ENCODE measurements around the gene ADAM10.

The ADAM10 gene

GRCh38 chr15:58749532-58750337, at the start of gene ADAM10:
TSS of gene ADAM10 (minus strand) at chr15:58749707. CDS start at chr15:58749534, 173 bp downstream.
- Histone ChIP-seq H3K27me3 (ENCODE audit: control insufficient read depth, insufficient read depth, low read length) (no peaks in the 10 kb centered on the region), H3K27ac (ENCODE audit: low read length) (no peak within 1 kb of the TSS), H3K4me1 (ENCODE audit: control insufficient read depth, insufficient read depth, low read length) (no peaks in the 10 kb centered on the region), H3K36me3 (ENCODE audit: control insufficient read depth, insufficient read depth, low read length) (no peaks in the 10 kb centered on the region), H3K4me3 (ENCODE audit: low read length) (peak within 1 kb of the TSS; percentile 80), H3K9me3 (ENCODE audit: control insufficient read depth, insufficient read depth, low read length) (no peaks in the 10 kb centered on the region)
- WGBS (ENCODE audit: insufficient coverage, insufficient read length): no CpG with 5 or more reads among the region's 62 CpGs
- peak; percentile 87 for DNase-seq (ENCODE audit: low read depth, low spot score)

- no peak overlapping the region for H3K4me3 ChIP-seq (ENCODE audit: low read length)
- no peak for DNase-seq (ENCODE audit: low read depth, low spot score)
- H3K27me3 ChIP-seq (ENCODE audit: control insufficient read depth, insufficient read depth, low read length): no peaks in the 10 kb centered on the region
- no peak overlapping the region for H3K27ac ChIP-seq (ENCODE audit: low read length)
- H3K4me1 ChIP-seq (ENCODE audit: control insufficient read depth, insufficient read depth, low read length): no peaks in the 10 kb centered on the region
- no peaks in the 10 kb centered on the region for H3K36me3 ChIP-seq (ENCODE audit: control insufficient read depth, insufficient read depth, low read length)
- no CpG with 5 or more reads among the region's 3 CpGs for WGBS (ENCODE audit: insufficient coverage, insufficient read length)
- H3K9me3 ChIP-seq (ENCODE audit: control insufficient read depth, insufficient read depth, low read length): no peaks in the 10 kb centered on the region
Measured at GRCh38 chr15:58797505-58797904, 48.0 kb upstream of the ADAM10 start.

- Histone ChIP-seq H3K27me3 (ENCODE audit: control insufficient read depth, insufficient read depth, low read length) (no peaks in the 10 kb centered on the region), H3K27ac (ENCODE audit: low read length) (no peak overlapping the region), H3K36me3 (ENCODE audit: control insufficient read depth, insufficient read depth, low read length) (no peaks in the 10 kb centered on the region), H3K4me1 (ENCODE audit: control insufficient read depth, insufficient read depth, low read length) (no peaks in the 10 kb centered on the region), H3K9me3 (ENCODE audit: control insufficient read depth, insufficient read depth, low read length) (no peaks in the 10 kb centered on the region), H3K4me3 (ENCODE audit: low read length) (no peak overlapping the region)
- WGBS (ENCODE audit: insufficient coverage, insufficient read length): 100% methylated on average over 1 of the region's 2 CpGs
- no peak for DNase-seq (ENCODE audit: low read depth, low spot score)
Measured at GRCh38 chr15:58795825-58796224, 46.3 kb upstream of the ADAM10 start.

- WGBS (ENCODE audit: insufficient coverage, insufficient read length): 100% methylated on average over 2 of the region's 6 CpGs
- no peaks in the 10 kb centered on the region for H3K4me1 ChIP-seq (ENCODE audit: control insufficient read depth, insufficient read depth, low read length)
- H3K9me3 ChIP-seq (ENCODE audit: control insufficient read depth, insufficient read depth, low read length): no peaks in the 10 kb centered on the region
- no peak for DNase-seq (ENCODE audit: low read depth, low spot score)
- no peaks in the 10 kb centered on the region; the same call in 1 of the 2 replicates for H3K36me3 ChIP-seq (ENCODE audit: control insufficient read depth, insufficient read depth, low read length)
- no peak overlapping the region for H3K27ac ChIP-seq (ENCODE audit: low read length)
- H3K4me3 ChIP-seq (ENCODE audit: low read length): no peak overlapping the region
- no peaks in the 10 kb centered on the region for H3K27me3 ChIP-seq (ENCODE audit: control insufficient read depth, insufficient read depth, low read length)
Measured at GRCh38 chr15:58793862-58794261, 44.4 kb upstream of the ADAM10 start.

GRCh38 chr15:58788056-58788710, 38.7 kb upstream of the ADAM10 start:
- Histone ChIP-seq H3K4me1 (ENCODE audit: control insufficient read depth, insufficient read depth, low read length) (no peaks in the 10 kb centered on the region), H3K9me3 (ENCODE audit: control insufficient read depth, insufficient read depth, low read length) (no peaks in the 10 kb centered on the region), H3K4me3 (ENCODE audit: low read length) (no peak overlapping the region), H3K36me3 (ENCODE audit: control insufficient read depth, insufficient read depth, low read length) (no peaks in the 10 kb centered on the region; the same call in 1 of the 2 replicates), H3K27ac (ENCODE audit: low read length) (no peak overlapping the region), H3K27me3 (ENCODE audit: control insufficient read depth, insufficient read depth, low read length) (no peaks in the 10 kb centered on the region)
- no peak for DNase-seq (ENCODE audit: low read depth, low spot score)
- no CpG with 5 or more reads among the region's 3 CpGs for WGBS (ENCODE audit: insufficient coverage, insufficient read length)

GRCh38 chr15:58785355-58785754, 35.8 kb upstream of the ADAM10 start:
- no peaks in the 10 kb centered on the region for H3K4me1 ChIP-seq (ENCODE audit: control insufficient read depth, insufficient read depth, low read length)
- no peak for DNase-seq (ENCODE audit: low read depth, low spot score)
- WGBS (ENCODE audit: insufficient coverage, insufficient read length): no CpG with 5 or more reads among the region's 6 CpGs
- H3K9me3 ChIP-seq (ENCODE audit: control insufficient read depth, insufficient read depth, low read length): no peaks in the 10 kb centered on the region
- no peak overlapping the region for H3K27ac ChIP-seq (ENCODE audit: low read length)
- no peaks in the 10 kb centered on the region for H3K27me3 ChIP-seq (ENCODE audit: control insufficient read depth, insufficient read depth, low read length)
- H3K36me3 ChIP-seq (ENCODE audit: control insufficient read depth, insufficient read depth, low read length): no peaks in the 10 kb centered on the region; the same call in 1 of the 2 replicates
- H3K4me3 ChIP-seq (ENCODE audit: low read length): no peak overlapping the region

- no peak overlapping the region for H3K4me3 ChIP-seq (ENCODE audit: low read length)
- no peak for DNase-seq (ENCODE audit: low read depth, low spot score)
- H3K27me3 ChIP-seq (ENCODE audit: control insufficient read depth, insufficient read depth, low read length): no peaks in the 10 kb centered on the region
- no peaks in the 10 kb centered on the region for H3K9me3 ChIP-seq (ENCODE audit: control insufficient read depth, insufficient read depth, low read length)
- WGBS (ENCODE audit: insufficient coverage, insufficient read length): no CpG with 5 or more reads among the region's 1 CpG
- no peaks in the 10 kb centered on the region for H3K36me3 ChIP-seq (ENCODE audit: control insufficient read depth, insufficient read depth, low read length)
- no peak overlapping the region for H3K27ac ChIP-seq (ENCODE audit: low read length)
- H3K4me1 ChIP-seq (ENCODE audit: control insufficient read depth, insufficient read depth, low read length): no peaks in the 10 kb centered on the region
Measured at GRCh38 chr15:58779554-58779953, 30.0 kb upstream of the ADAM10 start.

- no CpG with 5 or more reads among the region's 4 CpGs for WGBS (ENCODE audit: insufficient coverage, insufficient read length)
- no peak overlapping the region for H3K27ac ChIP-seq (ENCODE audit: low read length)
- H3K36me3 ChIP-seq (ENCODE audit: control insufficient read depth, insufficient read depth, low read length): no peaks in the 10 kb centered on the region
- no peaks in the 10 kb centered on the region for H3K9me3 ChIP-seq (ENCODE audit: control insufficient read depth, insufficient read depth, low read length)
- no peak overlapping the region for H3K4me3 ChIP-seq (ENCODE audit: low read length)
- DNase-seq (ENCODE audit: low read depth, low spot score): no peak
- H3K27me3 ChIP-seq (ENCODE audit: control insufficient read depth, insufficient read depth, low read length): no peaks in the 10 kb centered on the region
- no peaks in the 10 kb centered on the region for H3K4me1 ChIP-seq (ENCODE audit: control insufficient read depth, insufficient read depth, low read length)
Measured at GRCh38 chr15:58777107-58777506, 27.6 kb upstream of the ADAM10 start.

GRCh38 chr15:58775402-58775801, 25.9 kb upstream of the ADAM10 start:
- H3K4me3 ChIP-seq (ENCODE audit: low read length): no peak overlapping the region
- H3K4me1 ChIP-seq (ENCODE audit: control insufficient read depth, insufficient read depth, low read length): no peaks in the 10 kb centered on the region
- no peak overlapping the region for H3K27ac ChIP-seq (ENCODE audit: low read length)
- no peaks in the 10 kb centered on the region for H3K9me3 ChIP-seq (ENCODE audit: control insufficient read depth, insufficient read depth, low read length)
- no peaks in the 10 kb centered on the region for H3K36me3 ChIP-seq (ENCODE audit: control insufficient read depth, insufficient read depth, low read length)
- no peaks in the 10 kb centered on the region for H3K27me3 ChIP-seq (ENCODE audit: control insufficient read depth, insufficient read depth, low read length)
- WGBS (ENCODE audit: insufficient coverage, insufficient read length): no CpG with 5 or more reads among the region's 3 CpGs
- DNase-seq (ENCODE audit: low read depth, low spot score): no peak

GRCh38 chr15:58773024-58773423, 23.5 kb upstream of the ADAM10 start:
- DNase-seq (ENCODE audit: low read depth, low spot score): no peak
- no peak overlapping the region for H3K4me3 ChIP-seq (ENCODE audit: low read length)
- no peak overlapping the region for H3K27ac ChIP-seq (ENCODE audit: low read length)
- H3K4me1 ChIP-seq (ENCODE audit: control insufficient read depth, insufficient read depth, low read length): no peaks in the 10 kb centered on the region
- no CpG with 5 or more reads among the region's 4 CpGs for WGBS (ENCODE audit: insufficient coverage, insufficient read length)
- H3K36me3 ChIP-seq (ENCODE audit: control insufficient read depth, insufficient read depth, low read length): no peaks in the 10 kb centered on the region
- no peaks in the 10 kb centered on the region for H3K9me3 ChIP-seq (ENCODE audit: control insufficient read depth, insufficient read depth, low read length)
- no peaks in the 10 kb centered on the region for H3K27me3 ChIP-seq (ENCODE audit: control insufficient read depth, insufficient read depth, low read length)
